Right atrium auricular region (tissue), 2 donors: ENCODE data around the gene GMCL1. TPM values are rescaled to one million over a fixed set of nuclear protein-coding genes. Genes with fewer than 3 reads are reported as not detected.

Experiments used
- DNase-seq: peaks from one replicate; pipeline ENCODE4 v3.0.0-alpha.2; 2019; ENCODE audit warnings: low spot score
- H3K27ac ChIP-seq, 2 donors: fragments of 200-600 bp; sonication (generic); 1 replicate in 1 of 2; 2 replicates in 1 of 2; pipeline ENCODE4 v1.5.1; 2016 to 2019
- H3K27me3 ChIP-seq, 2 donors: fragments of 200-600 bp; sonication (generic); one replicate each; pipeline versions ENCODE4 v1.5.1 to v1.6.0; 2017 to 2019
- H3K36me3 ChIP-seq: fragments of 200-600 bp; sonication (generic); one replicate; pipeline ENCODE4 v1.5.1; 2016
- H3K4me1 ChIP-seq, 2 donors: fragments of 200-600 bp; sonication (generic); one replicate each; pipeline versions ENCODE4 v1.5.1 to v1.6.0; 2017 to 2019
- H3K4me3 ChIP-seq, 2 donors: fragments of 200-600 bp; sonication (generic); 1 replicate in 1 of 2; 2 replicates in 1 of 2; pipeline ENCODE4 v1.5.1; 2017 to 2019; ENCODE audit warnings: mild to moderate bottlenecking in 1 of 2, moderate library complexity in 1 of 2
- H3K9me3 ChIP-seq, 2 donors: fragments of 200-600 bp; sonication (generic); one replicate each; pipeline ENCODE4 v1.5.1; 2019
- CTCF ChIP-seq, 2 donors: fragments of 200-600 bp; sonication (generic); IDR thresholded peaks; one replicate each; pipeline ENCODE4 v1.5.1; 2019; ENCODE audit warnings: antibody characterized with exemption in 2 of 2
- total RNA-seq, 2 donors: library from RNA; depleted of rRNA; stranded (reverse); fragments of >200 nt; gene quantifications; one replicate each; pipeline ENCODE4 v1.1.0, GENCODE V29; 2016

The GMCL1 gene
- total RNA-seq, 2 donors from 2014 or later: 5.4 to 7.2 TPM

DNA sequence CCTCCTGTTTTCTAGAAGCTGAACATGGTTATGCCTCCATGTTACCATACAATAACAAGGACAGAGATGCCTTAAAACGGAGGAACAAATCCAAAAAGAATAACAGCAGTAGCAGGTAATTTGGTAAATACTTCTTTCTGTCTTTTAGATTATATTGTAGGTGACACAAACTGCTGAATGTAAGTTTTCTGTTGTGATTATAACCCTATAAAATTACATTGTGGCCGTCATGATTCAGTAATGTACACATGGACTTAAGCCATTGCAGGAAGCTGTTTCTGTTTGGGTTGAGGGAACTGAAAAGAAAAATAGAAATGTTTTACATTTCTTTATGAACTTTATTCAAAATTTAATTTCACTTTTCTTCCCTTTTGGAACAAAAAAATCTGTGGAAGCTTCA, 86.6 kb downstream of the GMCL1 start:
- peaks cover 0 to 26% of the 10 kb centered on the region in 2 donors for H3K4me1 ChIP-seq

DNA sequence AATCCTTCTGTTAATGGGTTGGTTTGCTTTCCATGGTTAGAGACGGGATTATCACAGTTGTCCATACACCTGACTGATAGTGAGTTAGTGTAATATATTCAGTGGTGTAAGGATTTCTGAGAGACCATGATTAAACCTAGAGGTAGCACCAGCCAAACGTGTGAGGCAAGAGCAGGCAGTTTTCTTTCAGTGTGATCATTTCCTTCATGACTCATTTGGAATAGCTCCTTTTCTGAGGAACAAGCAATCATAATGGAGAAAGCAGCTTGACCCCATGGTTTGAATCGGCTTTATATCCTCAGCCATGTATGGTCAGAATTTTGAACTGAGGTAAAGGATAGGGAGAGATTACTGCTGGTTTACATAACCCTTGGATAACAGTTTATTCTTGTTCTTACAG, 88.4 kb downstream of the GMCL1 start:
- Histone ChIP-seq H3K4me3 (no peak overlapping the region), H3K9me3 (no peaks in the 10 kb centered on the region), H3K27me3 (no peaks in the 10 kb centered on the region), H3K27ac (peak overlapping the region; percentile 59 to 72), H3K4me1 (peaks cover 0 to 26% of the 10 kb centered on the region in 2 donors), H3K36me3 (peaks cover 9% of the 10 kb centered on the region)
- DNase-seq: peak; percentile 71
- no peak for TF ChIP-seq CTCF (IDR thresholded peaks at IDR 0.05)

More for the DNA sequence above, 86.6 kb downstream of the GMCL1 start:
- peak overlapping the region; percentile 89 to 96 for H3K27ac ChIP-seq
- H3K36me3 ChIP-seq: no peaks in the 10 kb centered on the region
- no peak for TF ChIP-seq CTCF (IDR thresholded peaks at IDR 0.05)
- H3K4me3 ChIP-seq: peak overlapping the region in 1 of 2 donors; percentile 85
- no peak for DNase-seq
- H3K9me3 ChIP-seq: no peaks in the 10 kb centered on the region
- H3K27me3 ChIP-seq: no peaks in the 10 kb centered on the region

DNA sequence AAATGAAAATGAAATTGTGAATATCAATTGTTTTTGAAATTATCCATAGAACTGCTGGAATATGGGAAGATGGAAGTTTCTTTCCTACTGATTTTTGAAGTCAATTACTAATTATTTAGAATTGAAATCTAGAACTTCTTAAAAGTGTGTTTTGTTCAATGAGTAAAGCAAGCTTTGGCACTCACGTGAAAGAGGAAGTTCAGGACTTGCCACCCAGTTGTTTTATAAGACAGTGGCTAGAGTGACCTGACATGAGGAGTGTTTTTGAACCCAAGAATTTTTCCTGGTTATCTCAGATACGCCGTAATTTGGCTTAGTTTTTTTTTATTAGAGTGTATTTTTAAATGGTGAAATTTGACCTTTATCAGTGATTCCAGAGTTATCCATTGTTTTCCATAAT, 88.9 kb downstream of the GMCL1 start:
- H3K36me3 ChIP-seq: peaks cover 9% of the 10 kb centered on the region
- peaks cover 0 to 24% of the 10 kb centered on the region in 2 donors for H3K4me1 ChIP-seq
- no peaks in the 10 kb centered on the region for H3K27me3 ChIP-seq
- no peak for TF ChIP-seq CTCF (IDR thresholded peaks at IDR 0.05)
- no peak overlapping the region for H3K4me3 ChIP-seq
- no peaks in the 10 kb centered on the region for H3K9me3 ChIP-seq
- no peak for DNase-seq
- H3K27ac ChIP-seq: peak overlapping the region; percentile 59 to 72

DNA sequence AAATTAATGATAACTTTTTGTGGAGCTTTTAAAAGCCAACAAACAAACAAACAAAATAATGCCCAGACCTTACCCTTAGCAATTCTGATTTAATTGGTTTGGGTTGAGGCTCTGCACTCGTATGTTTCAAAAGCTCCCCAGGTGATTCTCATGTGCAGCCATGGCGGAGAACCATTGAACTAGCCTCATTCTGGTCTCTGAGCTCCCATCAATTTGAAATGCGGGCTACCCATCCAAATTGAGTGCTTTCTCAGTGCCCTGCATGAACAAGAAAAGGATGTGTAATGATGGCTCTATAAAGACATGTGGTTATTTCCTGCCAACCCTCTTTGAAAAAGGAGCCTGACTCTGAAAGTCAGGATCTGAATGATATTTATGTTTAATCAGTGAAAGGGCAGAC, 93.7 kb downstream of the GMCL1 start:
- Histone ChIP-seq H3K27ac (no peak overlapping the region), H3K36me3 (peaks cover 9% of the 10 kb centered on the region), H3K27me3 (no peaks in the 10 kb centered on the region), H3K9me3 (no peaks in the 10 kb centered on the region), H3K4me3 (no peak overlapping the region), H3K4me1 (peaks cover 0 to under 1% of the 10 kb centered on the region in 2 donors)
- no peak for TF ChIP-seq CTCF (IDR thresholded peaks at IDR 0.05)
- DNase-seq: no peak

DNA sequence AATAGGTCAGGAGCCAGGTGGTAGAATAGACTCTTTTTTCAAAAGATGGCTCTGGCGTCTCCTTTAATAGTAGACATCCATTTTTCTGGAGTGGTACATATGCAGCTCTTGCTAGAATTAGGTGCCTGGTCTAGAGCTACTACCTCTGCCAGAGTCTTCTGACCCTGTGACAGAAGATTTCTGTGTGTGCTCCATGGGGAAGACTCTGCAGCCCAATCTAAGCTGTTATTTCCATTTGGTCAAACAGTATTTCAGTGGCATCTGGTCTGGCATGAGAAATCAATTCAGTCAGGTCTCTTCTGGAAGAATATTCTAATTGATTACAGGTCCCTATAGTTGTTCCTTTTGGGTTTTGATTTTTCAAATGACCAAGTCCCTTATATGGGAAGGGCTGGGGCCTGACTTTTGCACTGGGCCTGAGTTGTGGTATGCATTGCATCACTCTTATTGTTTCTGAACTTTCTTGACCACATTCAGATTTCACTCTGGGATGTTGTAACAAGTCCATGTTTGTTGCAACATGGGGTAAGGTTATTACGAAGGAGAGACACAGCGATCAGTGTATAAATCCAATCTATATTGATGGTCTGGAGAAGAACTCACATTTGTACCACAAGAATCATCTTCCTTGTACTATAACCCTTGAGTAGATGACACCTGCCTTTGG, 97.5 kb downstream of the GMCL1 start:
- H3K36me3 ChIP-seq: peaks cover 5% of the 10 kb centered on the region
- no peak for DNase-seq
- no peaks in the 10 kb centered on the region for H3K27me3 ChIP-seq
- H3K4me3 ChIP-seq: no peak overlapping the region
- no peaks in the 10 kb centered on the region for H3K4me1 ChIP-seq
- H3K27ac ChIP-seq: no peak overlapping the region
- no peaks in the 10 kb centered on the region for H3K9me3 ChIP-seq
- TF ChIP-seq CTCF (IDR thresholded peaks at IDR 0.05): no peak

Other genes with a start within 250 kb of the GMCL1 start
- gene AAK1, start 185.9 kb upstream of the GMCL1 start, total RNA-seq: 10 to 100 TPM; 50.4 to 62.6 TPM
- gene ANXA4, start 87.5 kb upstream of the GMCL1 start, total RNA-seq: 10 to 100 TPM; 12.7 to 25.9 TPM
- 10 to 100 TPM; 61.7 to 73.3 TPM for gene SNRNP27, start 64.3 kb downstream of the GMCL1 start, total RNA-seq
- gene MXD1, start 85.4 kb downstream of the GMCL1 start, total RNA-seq: 1 to 10 TPM; 4.4 to 4.7 TPM
- gene ASPRV1, start 132.0 kb downstream of the GMCL1 start, total RNA-seq: under 1 TPM; 0.33 to 0.83 TPM